Fibroblast of peridontal ligament (primary cell): ENCODE measurements around the gene EPB41L2.
"Not testable (repeated sequence)": the region's sequence is repeated elsewhere in the genome, so short reads cannot be mapped to it uniquely, and the experiment has no call there.

ENCODE experiments used
- DNase-seq: peaks from one replicate; pipeline ENCODE4 v3.0.0-alpha.2; 2010; ENCODE audit errors: extremely low read depth

The EPB41L2 gene

GRCh38 chr6:131036601-131037000 is 26.4 kb downstream of the EPB41L2 start:
- DNase-seq, result peak; percentile 56

DNA sequence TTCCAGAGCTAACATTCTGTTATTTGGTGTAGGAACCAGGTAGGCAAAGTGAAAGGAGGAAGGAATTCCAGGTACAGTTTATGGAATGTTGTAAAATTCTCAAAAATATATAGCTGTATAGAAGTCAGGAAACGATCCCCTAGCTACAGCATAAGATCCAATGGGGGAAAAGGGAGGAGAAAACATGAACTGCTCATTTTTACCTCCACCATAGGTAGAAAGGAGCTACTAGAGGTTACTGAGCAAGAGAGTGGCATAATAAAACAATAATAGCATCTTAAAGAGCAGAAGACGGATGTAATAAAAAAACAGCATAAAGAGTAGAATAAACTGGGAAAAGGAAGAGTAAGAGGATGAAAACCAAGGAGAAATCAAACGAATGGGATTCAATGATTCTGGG is 26.9 kb downstream of the EPB41L2 start:
- no peak for DNase-seq

- no peak for DNase-seq
These were observed 27.5 kb downstream of the EPB41L2 start for GRCh38 chr6:131035582-131035981.

- DNase-seq, result no peak
These were observed 29.4 kb downstream of the EPB41L2 start for GRCh38 chr6:131033631-131034030.

GRCh38 chr6:131029626-131030297 is 33.3 kb downstream of the EPB41L2 start:
- DNase-seq, result peak; percentile 35

- DNase-seq, result no peak
These were observed 35.7 kb downstream of the EPB41L2 start for GRCh38 chr6:131027326-131027725.

- DNase-seq, result no peak
These were observed 36.8 kb downstream of the EPB41L2 start for GRCh38 chr6:131026243-131026642.

DNA sequence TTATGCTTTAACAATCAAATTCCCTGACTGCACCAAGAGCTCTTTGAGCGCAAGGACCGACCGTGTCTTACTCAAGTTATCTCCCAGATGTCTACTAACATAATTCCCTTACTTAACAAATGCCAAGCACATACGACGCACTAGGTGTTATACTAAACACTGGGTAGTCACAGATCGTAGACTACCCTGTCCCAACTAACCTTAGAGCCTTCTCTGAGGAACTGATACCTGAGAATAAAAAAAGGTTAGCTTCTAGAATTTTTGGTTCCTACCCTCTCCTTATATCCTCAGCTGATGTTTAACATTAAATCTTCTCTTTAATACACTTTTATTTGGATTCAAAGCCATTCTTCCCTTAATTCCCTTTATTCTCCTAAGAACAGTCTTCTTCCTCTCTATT is 38.5 kb downstream of the EPB41L2 start:
- DNase-seq, result no peak

DNA sequence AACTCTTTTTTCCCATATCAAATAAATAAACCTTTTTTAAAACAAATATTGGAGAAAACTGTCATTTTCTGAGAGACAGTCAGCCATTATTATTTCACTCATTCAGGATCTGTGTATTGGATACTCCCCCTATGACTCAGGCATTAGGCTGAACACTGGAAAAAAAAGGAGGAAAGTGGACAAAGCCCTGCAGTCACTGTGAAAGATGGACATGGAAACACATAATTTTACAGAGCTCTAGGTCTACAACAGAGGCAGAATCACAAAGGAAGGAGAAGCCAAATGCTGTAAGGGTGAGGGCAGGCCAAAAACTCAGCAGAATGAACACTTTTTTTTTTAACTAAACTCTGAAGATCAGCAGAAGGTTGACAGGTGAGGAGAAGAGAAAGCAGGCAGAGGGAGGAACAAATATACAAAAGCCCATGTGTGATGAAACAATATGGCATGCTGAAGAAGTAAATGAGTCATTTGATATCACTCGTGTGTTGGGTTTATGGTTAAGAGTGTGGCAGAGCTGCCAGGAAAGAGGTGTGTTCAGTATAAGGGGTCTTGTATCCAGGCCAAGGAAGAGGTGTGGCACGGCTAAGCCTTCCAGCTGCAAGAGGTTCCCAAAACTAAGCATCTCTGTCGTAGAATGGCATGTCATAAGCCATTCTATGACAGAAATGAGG is 39.1 kb downstream of the EPB41L2 start:
- peak; percentile 57 for DNase-seq

- DNase-seq, result no peak
These were observed 40.4 kb downstream of the EPB41L2 start for GRCh38 chr6:131022691-131023090.

DNA sequence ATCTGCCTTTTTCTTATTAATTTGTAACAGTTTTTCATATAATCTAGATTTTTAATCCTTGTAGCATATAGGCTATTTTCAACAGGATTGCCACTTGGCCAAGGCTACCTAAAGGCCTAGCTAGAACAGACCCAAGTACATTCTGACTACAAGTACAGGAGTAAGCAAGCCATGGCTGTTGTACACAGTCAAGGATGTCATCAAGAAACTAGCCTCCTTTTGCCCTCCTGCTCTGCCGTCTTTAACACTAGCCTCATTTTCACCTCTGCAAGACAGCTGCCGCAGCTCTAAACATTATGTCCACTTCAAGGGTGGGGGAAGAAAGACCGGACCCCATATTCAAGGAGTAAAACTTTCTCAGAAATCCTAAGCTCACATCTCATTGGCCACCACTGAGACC is 45.1 kb downstream of the EPB41L2 start:
- DNase-seq, result no peak

- peak; percentile 89 for DNase-seq
These were observed 47.3 kb downstream of the EPB41L2 start for GRCh38 chr6:131015630-131016263.

- DNase-seq, result no peak
These were observed 47.9 kb downstream of the EPB41L2 start for GRCh38 chr6:131015025-131015591.

GRCh38 chr6:131014080-131014776 is 48.8 kb downstream of the EPB41L2 start:
- DNase-seq, result no peak

GRCh38 chr6:131013495-131013894 is 49.5 kb downstream of the EPB41L2 start:
- peak; percentile 92 for DNase-seq

DNA sequence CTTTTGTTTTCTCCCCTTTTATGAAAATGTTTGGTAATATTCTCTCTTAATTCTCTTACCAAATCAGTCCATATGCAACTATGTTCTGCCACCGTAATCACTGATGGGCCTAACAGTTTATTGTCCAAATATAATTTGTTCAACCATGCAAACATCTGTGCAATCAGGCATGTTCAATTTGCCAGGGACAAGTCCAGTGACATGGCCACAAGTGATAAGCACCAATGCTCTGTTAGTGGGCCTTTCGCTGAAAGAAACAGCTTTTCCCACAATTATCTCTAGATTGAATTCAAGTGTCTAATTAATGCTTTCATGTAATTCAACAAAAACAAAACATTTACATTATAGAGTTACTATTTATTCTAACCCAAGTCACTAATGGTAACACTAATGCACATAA is 53.3 kb downstream of the EPB41L2 start:
- DNase-seq, result no peak

- DNase-seq, result not testable (repeated sequence)
These were observed 54.1 kb downstream of the EPB41L2 start for GRCh38 chr6:131008965-131009364.

GRCh38 chr6:131007964-131008363 is 55.1 kb downstream of the EPB41L2 start:
- DNase-seq, result not testable (repeated sequence)

DNA sequence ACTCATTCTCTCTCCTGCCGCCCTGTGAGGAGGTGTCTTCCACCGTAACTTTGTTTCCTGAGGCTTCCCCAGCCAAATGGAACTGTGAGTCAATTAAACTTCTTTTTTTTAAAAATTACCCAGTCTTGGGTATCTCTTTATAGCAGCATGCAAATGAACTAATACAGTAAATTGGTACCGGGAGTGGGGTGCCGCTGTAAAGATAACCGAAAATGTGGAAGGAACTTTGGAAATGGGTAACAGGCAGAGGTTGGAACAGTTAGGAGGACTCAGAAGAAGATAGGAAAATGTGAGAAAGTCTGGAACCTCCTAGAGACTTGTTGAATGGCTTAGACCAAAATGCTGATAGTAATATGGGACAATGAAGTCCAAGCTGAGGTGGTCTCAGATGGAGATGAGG is 55.8 kb downstream of the EPB41L2 start:
- no peak for DNase-seq

GRCh38 chr6:131005439-131006016 is 57.5 kb downstream of the EPB41L2 start:
- DNase-seq, result peak; percentile 32

- no peak for DNase-seq
These were observed 58.1 kb downstream of the EPB41L2 start for GRCh38 chr6:131004936-131005335.

DNA sequence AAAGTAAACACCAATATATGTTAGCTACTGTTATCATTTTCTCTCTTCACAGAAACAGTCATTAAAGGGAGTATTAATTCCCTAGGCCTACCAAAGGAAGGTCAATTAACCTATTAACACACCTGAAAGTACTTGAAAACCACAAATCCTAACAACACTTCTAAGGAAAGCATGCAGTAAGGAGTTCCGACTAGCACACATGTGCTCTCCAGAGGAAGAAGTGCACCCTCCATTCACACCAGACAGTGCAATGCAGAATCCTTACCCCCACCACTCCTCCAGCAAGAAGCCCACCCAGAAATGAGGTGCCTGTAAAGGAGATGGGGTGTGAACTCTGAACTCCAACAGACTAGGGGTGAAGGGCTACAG is 58.7 kb downstream of the EPB41L2 start:
- no peak for DNase-seq
